HTERT RPE-1 (cell line): ENCODE results near the gene SLC5A1.
"Not testable (repeated sequence)": the region's sequence is repeated elsewhere in the genome, so short reads cannot be mapped to it uniquely, and the experiment has no call there.

Experiments used
- in situ Hi-C: fragments of 300-500 bp; cut with MboI; formaldehyde crosslinking; loops from 4 replicates; pipeline ENCODE4 v1.14.3; 2020; ENCODE audit warnings: low sequenced_read_pairs

SLC5A1 gene

DNA sequence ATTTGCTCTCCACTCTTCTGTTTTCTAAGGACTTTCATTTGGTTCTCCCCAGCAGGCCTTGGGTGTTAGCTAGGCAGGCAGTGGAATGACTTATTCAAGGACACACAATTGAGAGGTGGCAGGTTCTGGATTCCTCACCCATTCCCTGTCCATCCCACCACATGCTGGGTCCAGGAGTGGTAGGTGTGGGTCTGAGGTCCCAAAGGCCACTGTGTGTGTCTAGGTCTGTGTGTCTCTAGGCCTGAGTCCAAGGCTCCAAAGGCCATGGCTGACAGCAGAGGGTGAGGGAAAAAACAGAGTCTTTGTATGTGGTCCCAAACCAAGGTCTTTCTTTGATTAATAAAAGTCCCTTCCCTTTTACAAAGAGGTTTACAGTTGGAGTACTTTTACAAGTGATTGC is 40.8 kb downstream of the SLC5A1 start:
- in situ Hi-C loops = no loop called here

- in situ Hi-C loops = no loop called here
Observed at GRCh38 chr22:32088084-32088483, 45.0 kb downstream of the SLC5A1 start.

GRCh38 chr22:32097018-32097417 is 54.0 kb downstream of the SLC5A1 start:
- in situ Hi-C loops = no loop called here

GRCh38 chr22:32097881-32098499 is 54.9 kb downstream of the SLC5A1 start:
- in situ Hi-C loops = no loop called here

GRCh38 chr22:32100711-32101110 is 57.6 kb downstream of the SLC5A1 start:
- in situ Hi-C loops = no loop called here

DNA sequence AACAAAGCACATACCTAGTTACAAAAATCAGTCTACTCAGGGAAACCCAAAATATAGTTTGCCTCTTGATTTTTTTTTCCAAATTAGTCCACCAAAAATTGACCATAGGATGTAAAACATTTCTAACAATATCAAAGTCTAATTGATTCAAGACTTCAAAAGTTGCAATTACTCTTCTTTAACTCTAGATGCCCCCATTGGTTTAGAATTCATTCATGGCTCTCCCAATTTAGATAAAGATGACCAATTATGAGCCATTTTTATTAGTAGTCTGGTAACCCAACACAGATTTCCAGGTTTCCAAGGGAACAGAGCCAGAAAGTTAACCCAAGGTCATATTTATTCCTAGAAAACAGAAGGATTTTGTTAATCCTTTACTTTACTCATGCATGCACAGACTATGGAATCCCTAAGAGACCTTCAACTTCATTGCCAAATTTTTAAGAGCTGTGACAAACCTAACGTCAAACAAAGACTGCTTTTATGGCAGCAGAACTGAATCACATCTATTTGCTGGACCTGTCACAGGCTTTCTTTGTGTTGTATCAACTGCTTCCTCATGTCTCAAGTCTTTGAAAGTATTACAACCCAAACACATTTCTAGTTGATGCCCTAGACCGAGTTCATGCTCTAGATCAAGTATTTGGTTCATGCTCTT is 60.7 kb downstream of the SLC5A1 start:
- in situ Hi-C loops = no loop called here

- in situ Hi-C loops = no loop called here
Observed at GRCh38 chr22:32106930-32107329, 63.9 kb downstream of the SLC5A1 start.

DNA sequence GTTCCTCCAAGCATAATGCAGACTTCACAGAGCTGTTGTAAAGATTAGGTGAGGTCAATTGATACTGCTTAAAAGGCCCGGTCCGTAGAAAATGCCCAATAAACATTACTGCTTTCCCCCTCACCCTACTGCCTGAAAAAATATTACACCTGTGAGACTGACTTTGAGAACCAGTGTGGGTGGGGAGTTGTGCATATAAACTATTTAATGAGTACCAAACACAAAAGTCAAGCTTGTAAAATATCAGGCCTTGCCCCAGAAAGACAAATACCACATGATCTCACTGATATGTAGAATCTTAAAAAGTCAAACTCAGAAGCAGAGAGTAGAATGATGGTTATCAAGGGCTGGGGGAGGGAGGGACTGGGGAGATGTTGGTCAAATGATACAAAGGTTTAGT is 69.3 kb downstream of the SLC5A1 start:
- in situ Hi-C loops = no loop called here

DNA sequence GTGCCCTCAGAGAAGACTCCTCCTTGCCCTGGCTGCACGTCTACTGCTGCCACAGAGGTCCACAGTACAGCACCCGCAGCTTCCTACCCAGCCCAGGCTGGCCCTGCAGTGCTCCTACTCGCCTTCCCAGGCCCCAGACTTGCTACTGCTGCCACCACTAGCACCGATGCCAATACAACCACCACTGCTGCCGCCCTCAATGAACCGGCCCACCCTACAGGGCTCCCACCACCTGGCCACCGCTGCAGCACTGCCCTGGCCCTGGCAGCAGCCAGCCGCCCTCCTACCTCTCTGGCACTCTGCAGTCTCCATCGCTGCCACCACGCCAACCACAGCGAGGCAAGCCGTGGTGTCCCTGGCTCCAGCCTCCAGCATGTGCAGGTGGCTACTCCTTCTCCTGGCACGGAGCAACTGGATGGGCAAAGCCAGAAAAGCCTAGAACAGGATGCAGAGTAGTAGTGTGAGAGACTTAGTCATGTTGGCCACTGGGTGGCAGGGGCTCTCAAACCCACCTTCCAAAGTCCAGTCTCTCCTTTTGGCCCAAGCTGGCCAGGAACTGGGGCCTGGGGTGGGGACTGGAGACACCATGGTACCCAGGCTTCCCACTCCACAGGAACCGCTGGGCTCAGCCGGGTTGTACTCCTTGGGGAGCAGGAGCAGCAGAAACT is 76.6 kb downstream of the SLC5A1 start:
- in situ Hi-C loops = no loop called here

- in situ Hi-C loops = no loop called here
Observed at GRCh38 chr22:32120603-32121002, 77.5 kb downstream of the SLC5A1 start.

DNA sequence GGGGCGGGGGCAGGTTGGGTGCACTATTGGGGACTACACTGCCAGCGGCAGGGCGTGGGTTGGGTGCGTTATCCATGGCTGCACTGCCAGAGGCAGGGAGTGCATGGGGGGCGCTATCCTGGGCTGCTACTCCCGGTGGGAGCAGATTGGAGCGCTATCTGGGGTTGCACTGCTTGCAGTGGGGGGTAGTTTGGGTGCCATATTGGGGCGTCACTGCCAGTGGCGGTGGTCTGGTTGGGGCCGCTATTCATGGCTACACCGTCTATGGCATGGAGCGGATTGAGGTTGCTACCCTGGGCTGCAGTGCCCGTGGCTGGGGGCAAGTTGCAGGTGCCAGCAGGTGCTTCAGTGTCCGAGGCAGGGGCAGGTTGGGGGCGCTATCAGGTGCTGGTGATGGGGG is 79.8 kb downstream of the SLC5A1 start:
- in situ Hi-C loops = no loop called here

- in situ Hi-C loops = no loop called here
Observed at GRCh38 chr22:32123657-32124056, 80.6 kb downstream of the SLC5A1 start.

DNA sequence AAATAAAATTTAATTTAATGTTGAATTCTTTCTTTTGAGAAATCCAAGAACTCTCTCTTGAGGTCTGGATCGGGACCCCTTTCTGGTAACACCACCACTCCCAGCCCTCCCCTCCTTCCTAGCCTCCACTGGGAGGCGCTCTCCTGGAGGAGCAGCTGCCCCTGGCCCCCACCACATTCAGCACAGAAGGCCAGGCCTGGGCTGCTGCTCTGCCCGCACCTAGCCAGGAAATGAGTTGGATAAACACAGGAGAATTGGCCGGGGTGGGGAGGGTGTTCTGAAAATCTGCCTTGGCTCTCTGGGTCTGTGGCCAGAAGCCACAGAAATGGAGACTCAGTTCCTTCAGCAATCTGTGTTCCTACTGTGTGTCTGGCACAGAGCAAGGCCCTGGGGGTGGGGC is 84.8 kb downstream of the SLC5A1 start:
- in situ Hi-C loops = no loop called here

DNA sequence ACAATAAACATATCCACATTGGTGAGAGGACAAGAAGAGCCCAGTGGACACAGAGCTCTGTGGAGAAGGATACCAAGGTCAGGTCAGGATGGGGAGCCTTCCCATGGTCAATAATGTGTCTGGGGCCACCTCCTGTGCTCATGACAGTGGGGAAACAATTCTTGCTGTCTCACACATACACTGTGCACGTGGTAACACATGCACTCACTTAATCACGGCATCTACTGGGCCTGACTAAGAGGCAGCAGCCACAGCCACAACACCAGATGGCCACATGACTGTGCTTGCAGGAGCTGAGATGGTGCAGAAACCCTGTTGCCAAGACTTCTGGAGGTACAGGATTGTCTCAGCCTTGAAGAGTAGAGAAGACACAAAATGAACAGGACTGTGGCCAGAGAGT is 87.4 kb downstream of the SLC5A1 start:
- in situ Hi-C loops = no loop called here

DNA sequence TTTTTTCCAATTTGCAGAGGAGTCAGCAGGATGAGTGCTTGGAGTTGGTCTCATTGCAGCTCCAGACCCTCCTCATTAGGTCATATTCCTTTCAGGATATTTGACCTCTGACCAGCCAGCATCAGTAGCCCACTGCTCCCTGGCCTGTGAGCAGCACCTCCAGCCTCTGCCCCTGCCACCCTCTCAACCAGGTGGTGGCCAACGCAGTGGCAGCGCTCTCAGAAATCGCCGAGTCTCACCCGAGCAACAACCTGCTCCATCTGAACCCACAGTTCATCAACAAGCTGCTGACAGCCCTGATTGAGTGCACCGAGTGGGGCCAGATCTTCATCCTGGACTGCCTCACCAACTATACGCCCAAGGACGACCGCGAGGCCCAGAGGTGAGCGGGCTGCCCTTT is 89.1 kb downstream of the SLC5A1 start:
- in situ Hi-C loops = no loop called here

DNA sequence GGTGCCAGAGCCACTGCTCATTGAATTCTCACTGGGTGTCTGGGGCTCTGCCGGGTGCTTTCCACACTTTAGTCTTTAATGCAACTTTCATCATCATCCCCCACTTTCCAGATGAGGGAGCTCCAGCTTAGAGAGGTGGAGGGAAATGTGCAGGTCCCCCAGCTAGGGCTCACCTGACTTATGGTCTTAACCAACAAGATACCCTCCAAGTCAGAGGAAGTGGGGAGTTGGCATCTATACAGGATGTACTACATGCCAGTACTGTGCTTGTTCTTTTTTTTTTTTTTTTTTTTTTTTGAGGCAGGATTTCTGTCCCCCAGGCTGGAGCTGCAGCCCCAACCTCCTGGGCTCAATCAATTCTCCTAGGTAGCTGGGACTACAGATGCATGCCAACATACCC is 89.7 kb downstream of the SLC5A1 start:
- in situ Hi-C loops = no loop called here

DNA sequence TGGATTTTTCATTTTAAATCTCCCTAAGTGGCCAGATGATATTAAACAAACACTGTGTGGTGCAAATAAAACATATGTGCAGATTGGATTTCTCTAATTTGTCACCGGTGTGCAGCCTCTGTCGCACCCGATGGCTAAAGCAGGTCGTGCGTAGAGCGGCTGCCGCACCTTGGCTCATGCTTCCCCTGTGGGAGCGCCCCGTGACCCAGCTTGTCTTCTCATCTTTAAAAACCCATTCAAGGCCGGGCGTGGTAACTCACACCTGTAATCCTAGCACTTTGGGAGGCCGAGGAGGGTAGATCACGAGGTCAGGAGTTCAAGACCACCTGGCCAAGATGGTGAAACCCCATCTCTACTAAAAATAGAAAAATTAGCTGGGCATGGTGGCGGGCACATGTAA is 91.7 kb downstream of the SLC5A1 start:
- in situ Hi-C loops = not testable (repeated sequence)

DNA sequence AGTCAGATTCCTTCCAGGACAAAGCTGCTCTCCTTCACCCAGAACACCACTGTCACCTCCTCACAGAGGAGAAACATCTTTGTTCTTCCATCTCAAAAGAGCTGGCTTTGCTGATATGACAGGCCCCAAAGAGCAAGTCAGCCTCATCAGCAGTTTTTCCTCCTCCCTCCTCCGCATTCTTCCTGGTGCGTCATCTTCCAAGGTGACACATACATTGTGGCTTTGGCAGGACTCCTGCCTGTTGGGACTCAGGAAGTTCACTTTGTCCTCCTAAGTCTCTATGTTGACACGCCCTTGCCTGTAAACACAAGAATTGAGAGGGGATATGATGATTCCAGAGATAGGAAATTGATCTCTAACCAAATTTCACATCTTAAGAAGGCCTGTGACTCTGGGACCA is 92.9 kb downstream of the SLC5A1 start:
- in situ Hi-C loops = not testable (repeated sequence)

GRCh38 chr22:32136881-32137280 is 93.8 kb downstream of the SLC5A1 start:
- in situ Hi-C loops = not testable (repeated sequence)

- in situ Hi-C loops = not testable (repeated sequence)
Observed at GRCh38 chr22:32137731-32138324, 94.8 kb downstream of the SLC5A1 start.

GRCh38 chr22:32138576-32138975 is 95.5 kb downstream of the SLC5A1 start:
- in situ Hi-C loops = not testable (repeated sequence)

- in situ Hi-C loops = not testable (repeated sequence)
Observed at GRCh38 chr22:32140688-32141087, 97.6 kb downstream of the SLC5A1 start.
